Measurements from ENCODE around the gene HTR7.
"Not testable (repeated sequence)": the region's sequence is repeated elsewhere in the genome, so short reads cannot be mapped to it uniquely, and the experiment has no call there.

HTR7 gene

DNA sequence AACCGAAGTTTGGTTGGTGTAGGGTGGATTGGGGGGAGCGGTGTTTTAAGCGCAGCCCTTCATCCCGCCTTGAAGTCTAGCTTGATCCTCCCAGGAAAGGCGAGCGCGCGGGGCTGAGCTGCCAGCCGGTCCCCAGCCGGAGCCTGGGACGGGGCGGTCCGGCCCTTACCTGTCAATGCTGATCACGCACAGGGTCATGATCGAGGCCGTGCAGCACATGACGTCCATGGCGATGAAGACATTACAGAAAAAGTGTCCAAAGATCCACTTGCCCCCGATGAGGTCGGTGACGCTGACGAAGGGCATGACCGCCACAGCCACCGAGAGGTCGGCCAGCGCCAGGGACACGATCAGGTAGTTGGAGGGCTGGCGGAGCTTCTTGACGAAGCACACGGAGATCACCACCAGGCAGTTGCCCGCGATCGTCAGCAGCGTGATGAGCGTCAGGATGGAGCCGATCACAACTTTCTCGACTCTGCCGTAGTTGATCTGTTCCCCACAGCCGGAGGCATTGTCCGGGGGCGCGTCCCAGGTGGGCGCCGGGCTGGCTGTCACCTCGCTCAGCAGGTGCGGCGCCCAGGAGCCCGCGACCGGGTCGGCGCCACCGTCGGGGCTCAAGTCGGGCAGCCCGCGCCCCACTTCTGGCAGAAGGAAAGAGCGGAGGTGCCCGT is 740 bp downstream of the HTR7 start:
- no peak for DNase-seq

GRCh38 chr10:90856261-90856660 is 1.6 kb downstream of the HTR7 start:
- DNase-seq: no peak

- no peak for DNase-seq
Observed at GRCh38 chr10:90855126-90855525, 2.7 kb downstream of the HTR7 start.

DNA sequence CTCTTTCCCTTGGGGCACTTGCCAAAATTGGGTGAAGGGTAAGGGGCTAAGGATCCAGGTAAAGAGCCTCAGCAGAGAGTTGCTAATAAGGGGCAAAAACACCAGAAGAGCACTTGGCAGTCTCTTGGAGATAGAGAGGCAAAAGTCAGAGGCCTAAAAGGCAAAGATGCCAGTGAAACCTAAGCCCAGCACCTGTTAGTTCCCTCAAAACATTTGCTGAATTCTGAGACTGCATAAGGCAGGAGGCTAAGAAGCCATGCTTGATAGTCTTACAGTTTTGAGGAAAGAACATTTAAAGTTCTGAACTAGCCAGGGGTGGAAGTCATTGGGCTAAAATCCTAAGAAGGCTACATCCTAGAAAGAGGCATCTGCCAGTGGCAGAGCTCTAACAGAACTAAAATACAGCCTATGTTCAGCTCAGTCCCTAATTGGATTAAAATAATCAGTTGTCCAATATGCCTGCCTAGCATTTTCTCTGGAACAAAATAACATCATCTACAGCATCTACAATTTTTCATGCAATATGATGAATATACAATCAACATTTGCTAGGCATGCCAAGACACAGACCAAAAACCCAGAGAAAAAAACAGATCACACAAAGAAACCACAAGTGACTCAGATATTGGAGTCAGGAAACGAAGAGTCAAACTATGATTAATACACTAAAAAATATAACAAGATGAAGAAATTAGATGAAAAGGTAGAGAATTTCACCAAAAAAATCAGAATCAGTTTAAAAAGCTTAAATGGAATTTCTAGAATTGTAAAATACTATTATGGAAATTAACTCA is 7.7 kb downstream of the HTR7 start:
- no peak for DNase-seq

DNA sequence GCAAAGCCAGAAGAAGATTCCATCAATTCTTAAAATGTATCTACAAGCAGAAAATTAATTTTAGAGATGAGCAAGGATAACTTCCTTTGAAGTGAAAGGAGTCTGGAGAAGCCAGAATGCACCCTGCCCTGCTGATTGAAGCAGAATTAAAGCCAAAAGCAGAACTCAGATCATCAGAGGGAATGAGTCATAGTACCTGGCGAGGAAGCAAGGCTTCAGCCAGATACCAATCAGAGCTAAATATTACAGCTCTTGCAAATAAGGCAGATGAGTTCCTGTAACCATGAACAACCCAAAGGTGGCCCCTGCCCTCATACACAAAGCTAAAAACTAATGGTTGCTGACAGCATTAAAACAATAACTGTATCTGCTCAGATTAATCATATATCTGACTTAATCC is 10.4 kb downstream of the HTR7 start:
- peak; percentile 36 for DNase-seq

- no peak for DNase-seq
Observed at GRCh38 chr10:90846746-90847145, 11.1 kb downstream of the HTR7 start.

GRCh38 chr10:90845726-90846125 is 12.1 kb downstream of the HTR7 start:
- no peak for DNase-seq

DNA sequence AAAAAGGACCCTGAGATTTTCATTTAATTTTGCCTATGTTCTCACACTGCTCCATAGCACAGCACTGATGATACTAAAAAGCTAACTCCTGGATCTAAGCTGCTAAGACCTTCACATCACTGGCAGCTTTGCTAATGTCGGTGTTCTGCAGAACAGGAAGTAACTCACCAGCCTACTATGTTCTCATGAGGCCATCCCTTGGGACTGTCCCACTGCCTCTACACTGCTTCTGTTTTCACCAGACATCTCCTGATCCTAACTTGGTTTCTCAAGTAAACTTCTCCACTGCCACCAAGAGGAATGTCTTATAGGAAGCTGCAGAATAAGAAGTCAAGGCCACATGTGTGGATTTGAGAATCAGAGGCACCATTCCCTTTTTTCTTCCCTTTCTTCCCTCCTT is 15.1 kb downstream of the HTR7 start:
- no peak for DNase-seq

DNA sequence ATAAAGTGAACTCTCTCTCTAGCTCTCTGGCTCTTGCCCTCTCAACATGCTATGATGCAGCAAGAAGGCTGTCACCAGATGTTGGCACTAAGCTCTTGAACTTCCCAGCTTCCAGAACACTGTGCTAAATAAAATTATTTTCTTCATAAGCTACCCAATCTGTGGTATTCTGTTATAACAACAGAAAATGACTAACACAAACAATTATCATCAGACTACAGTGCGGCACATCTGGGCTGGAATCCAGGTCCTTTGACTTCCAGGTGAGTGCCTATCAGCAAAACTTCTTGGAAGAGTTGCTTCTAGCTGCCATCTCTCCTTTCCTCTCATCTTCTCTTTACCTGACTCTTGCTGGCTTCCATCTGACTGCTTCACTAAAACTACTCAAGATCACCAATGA is 20.4 kb downstream of the HTR7 start:
- DNase-seq: no peak

GRCh38 chr10:90834326-90834725 is 23.5 kb downstream of the HTR7 start:
- DNase-seq: no peak

DNA sequence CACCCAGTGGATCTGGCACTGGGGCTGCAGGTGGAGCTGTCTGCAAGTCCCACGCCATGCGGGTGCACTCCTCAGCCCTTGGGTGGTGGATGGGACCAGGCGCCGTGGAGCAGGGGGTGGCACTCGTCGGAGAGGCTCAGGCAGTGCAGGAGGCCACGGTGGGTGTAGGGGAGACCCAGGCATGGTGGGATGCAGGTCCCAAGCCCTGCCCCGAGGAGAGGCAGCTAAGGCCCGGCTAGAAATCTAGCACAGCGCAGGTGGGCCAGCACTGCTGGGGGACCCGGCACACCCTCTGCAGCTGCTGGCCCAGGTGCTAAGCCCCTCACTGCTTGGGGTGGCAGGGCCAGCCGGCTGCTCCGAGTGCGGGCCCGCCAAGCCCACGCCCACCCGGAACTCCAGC is 25.7 kb downstream of the HTR7 start:
- DNase-seq: no peak

DNA sequence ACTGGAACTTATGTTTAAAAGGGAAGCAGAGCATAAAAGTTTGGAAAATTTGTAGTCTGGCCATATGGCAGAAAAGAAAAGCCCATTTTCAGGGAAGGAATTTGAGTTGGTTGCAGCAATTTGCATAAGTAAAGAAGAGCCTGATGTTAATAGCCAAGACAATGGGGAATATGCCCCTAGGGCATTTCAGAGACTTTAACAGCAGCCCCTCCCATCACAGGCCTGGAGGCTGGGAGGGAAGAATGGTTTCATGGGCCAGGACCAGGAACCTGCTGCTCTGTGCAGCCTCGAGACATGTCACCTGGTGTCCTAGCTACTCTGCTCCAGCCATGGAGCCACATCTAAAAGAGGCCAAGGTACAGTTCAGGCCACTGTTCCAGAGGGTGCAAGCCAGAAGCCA is 35.3 kb downstream of the HTR7 start:
- no peak for DNase-seq

- DNase-seq: not testable (repeated sequence)
Observed at GRCh38 chr10:90821864-90822263, 36.0 kb downstream of the HTR7 start.

- no peak for DNase-seq
Observed at GRCh38 chr10:90819911-90820310, 37.9 kb downstream of the HTR7 start.

GRCh38 chr10:90818736-90819135 is 39.1 kb downstream of the HTR7 start:
- DNase-seq: no peak

- no peak for DNase-seq
Observed at GRCh38 chr10:90817128-90817889, 40.5 kb downstream of the HTR7 start.

GRCh38 chr10:90816466-90816865 is 41.4 kb downstream of the HTR7 start:
- no peak for DNase-seq

- no peak for DNase-seq
Observed at GRCh38 chr10:90813594-90814365, 44.1 kb downstream of the HTR7 start.

DNA sequence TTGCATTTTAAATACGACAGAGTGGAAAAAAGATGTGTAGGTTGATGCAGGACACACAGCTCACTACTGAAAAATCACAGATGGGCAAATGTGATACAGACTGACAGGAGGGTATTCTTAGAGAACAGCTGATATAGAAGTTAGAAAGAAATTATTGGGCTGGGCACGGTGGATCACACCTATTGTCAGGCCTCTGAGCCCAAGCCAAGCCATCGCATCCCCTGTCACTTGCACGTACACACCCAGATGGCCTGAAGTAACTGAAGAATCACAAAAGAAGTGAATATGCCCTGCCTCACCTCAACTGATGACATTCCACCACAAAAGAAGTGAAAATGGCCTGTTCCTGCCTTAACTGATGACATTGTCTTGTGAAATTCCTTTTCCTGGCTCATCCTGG is 50.7 kb downstream of the HTR7 start:
- not testable (repeated sequence) for DNase-seq

DNA sequence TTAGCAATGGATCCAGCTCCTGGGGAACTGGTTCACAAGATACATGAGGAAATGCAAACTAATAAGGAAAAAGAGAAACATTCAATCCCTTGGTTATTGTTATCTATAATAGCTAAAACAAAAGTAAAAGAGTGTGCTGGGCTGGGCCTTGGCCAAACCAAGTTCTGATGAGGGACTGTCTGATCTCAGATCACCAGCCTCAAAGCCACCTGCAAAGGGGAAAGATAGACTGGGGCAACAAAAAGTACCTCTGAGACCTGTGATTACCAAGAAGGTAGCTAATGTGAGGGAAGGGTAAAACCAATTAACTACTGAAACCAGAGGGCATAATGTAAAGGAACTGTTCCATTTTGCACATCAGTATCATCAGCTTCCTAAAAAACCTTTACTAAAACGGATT is 51.2 kb downstream of the HTR7 start:
- DNase-seq: no peak

- no peak for DNase-seq
Observed at GRCh38 chr10:90805206-90805605, 52.6 kb downstream of the HTR7 start.

DNA sequence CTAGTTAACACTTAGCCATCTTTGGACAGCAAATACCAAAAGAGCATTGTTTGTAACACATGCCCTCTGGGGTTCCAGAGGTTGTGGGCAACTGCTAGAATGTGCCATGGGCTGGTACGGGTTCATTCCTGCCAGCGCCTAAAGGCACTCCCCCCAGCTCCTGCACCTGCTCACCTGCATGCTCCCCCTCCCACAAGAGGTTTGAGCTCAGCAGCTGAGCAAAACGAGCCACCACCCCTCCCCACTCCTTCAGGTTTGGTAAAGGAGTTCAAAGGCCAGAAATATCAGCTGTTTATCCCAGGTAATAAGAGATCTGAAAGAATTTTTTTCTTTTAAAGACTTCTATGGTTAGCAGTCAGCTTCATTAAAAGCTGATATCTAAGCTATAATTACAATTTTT is 53.5 kb downstream of the HTR7 start:
- no peak for DNase-seq

- no peak for DNase-seq
Observed at GRCh38 chr10:90801608-90802007, 56.2 kb downstream of the HTR7 start.

All from CD4-positive, alpha-beta T cell treated with Interferon gamma for 1 hour (primary cell).